ENCODE results near the gene ITGA7.

The ITGA7 gene

DNA sequence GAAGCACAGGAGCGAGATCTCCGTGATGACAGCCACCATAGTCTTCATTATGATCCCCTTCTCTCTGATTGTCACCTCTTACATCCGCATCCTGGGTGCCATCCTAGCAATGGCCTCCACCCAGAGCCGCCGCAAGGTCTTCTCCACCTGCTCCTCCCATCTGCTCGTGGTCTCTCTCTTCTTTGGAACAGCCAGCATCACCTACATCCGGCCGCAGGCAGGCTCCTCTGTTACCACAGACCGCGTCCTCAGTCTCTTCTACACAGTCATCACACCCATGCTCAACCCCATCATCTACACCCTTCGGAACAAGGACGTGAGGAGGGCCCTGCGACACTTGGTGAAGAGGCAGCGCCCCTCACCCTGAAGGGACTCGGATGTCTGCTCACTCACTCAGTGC lies 70.2 kb downstream of the ITGA7 start:
- DNase-seq: no peak

DNA sequence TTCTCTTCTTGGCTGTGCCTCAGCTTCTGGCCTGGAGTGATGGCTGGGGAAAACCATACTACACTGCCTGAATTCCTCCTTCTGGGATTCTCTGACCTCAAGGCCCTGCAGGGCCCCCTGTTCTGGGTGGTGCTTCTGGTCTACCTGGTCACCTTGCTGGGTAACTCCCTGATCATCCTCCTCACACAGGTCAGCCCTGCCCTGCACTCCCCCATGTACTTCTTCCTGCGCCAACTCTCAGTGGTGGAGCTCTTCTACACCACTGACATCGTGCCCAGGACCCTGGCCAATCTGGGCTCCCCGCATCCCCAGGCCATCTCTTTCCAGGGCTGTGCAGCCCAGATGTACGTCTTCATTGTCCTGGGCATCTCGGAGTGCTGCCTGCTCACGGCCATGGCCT lies 70.9 kb downstream of the ITGA7 start, which contains the start of gene OR10P1:
TSS of gene OR10P1 (plus strand) at position 40 of the 400 bp plus-strand sequence. CDS start at position 40, 0 bp downstream.
- DNase-seq: no peak

DNA sequence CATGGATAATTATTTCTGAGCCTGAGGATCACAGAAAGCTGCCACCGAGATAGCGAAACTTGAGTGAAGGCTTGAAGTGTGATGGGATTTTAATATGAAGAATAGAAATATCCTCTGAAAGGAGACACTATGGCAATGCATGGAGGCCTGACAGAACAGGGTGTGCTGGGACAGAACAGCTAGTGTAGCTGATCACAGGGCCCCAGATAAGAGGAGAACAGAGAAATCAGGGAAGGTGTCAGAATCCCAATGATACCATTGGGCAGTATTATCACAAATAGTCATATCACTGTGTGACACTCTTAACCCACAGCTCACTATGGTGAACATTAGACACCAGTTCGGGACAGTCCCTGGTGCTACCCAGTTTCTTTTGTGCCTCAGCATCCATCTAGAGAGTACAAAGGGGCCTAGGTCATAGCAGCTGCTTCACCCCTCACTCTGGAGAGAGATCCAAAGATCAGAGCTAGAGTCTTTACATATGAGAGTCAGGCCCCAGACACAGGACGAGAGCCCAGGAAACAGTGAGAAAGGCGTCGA lies 71.5 kb downstream of the ITGA7 start:
- no peak for DNase-seq
